GM23338 (cell line): ENCODE results near the gene HTRA1. TPM values are rescaled to one million over a fixed set of nuclear protein-coding genes. Genes with fewer than 3 reads are reported as not detected.

Source experiments
- ATAC-seq: fragments of 200-7000 bp; cut with Tn5 transposase; 3 replicates; pipeline ENCODE4 v1.9.1; 2020
- DNase-seq: peaks from one replicate; pipeline ENCODE4 v3.0.0-alpha.2; 2015; ENCODE audit warnings: low spot score
- H2AFZ ChIP-seq: fragments of 200-600 bp; sonication (generic); 2 replicates; pipeline ENCODE4 v1.8.0; 2016; ENCODE audit warnings: antibody characterized with exemption, mild to moderate bottlenecking, moderate library complexity
- H3F3A ChIP-seq: fragments of 200-600 bp; sonication (generic); replicated peaks from 2 replicates; pipeline ENCODE4 v1.8.0; 2017; ENCODE audit warnings: antibody characterized with exemption, mixed run types, low read depth
- H3K27ac ChIP-seq: fragments of 200-600 bp; sonication (generic); 2 replicates; pipeline ENCODE4 v1.6.1; 2016; ENCODE audit warnings: low read depth
- H3K27me3 ChIP-seq: fragments of 200-600 bp; sonication (generic); 2 replicates; pipeline ENCODE4 v1.8.0; 2016; ENCODE audit warnings: mild to moderate bottlenecking, mixed run types, moderate library complexity; ENCODE audit not compliant: insufficient read depth
- H3K36me3 ChIP-seq: fragments of 200-600 bp; sonication (generic); 2 replicates; pipeline ENCODE4 v1.8.0; 2016; ENCODE audit warnings: mild to moderate bottlenecking; ENCODE audit not compliant: insufficient read depth
- H3K4me1 ChIP-seq: fragments of 200-600 bp; sonication (generic); 2 replicates; pipeline ENCODE4 v1.8.0; 2016; ENCODE audit warnings: mild to moderate bottlenecking, moderate library complexity; ENCODE audit not compliant: insufficient read depth
- H3K4me2 ChIP-seq: fragments of 200-600 bp; sonication (generic); 2 replicates; pipeline ENCODE4 v1.7.1; 2017; ENCODE audit warnings: mixed run types
- H3K4me3 ChIP-seq: fragments of 200-600 bp; sonication (generic); 2 replicates; pipeline ENCODE4 v1.6.1; 2016; ENCODE audit warnings: mixed run types
- H3K79me2 ChIP-seq: fragments of 200-600 bp; sonication (generic); replicated peaks from 2 replicates; pipeline ENCODE4 v1.8.0; 2017; ENCODE audit warnings: mild to moderate bottlenecking; ENCODE audit not compliant: insufficient read depth
- H3K9me2 ChIP-seq: fragments of 200-600 bp; sonication (generic); 2 replicates; pipeline ENCODE4 v1.8.0; 2017; ENCODE audit not compliant: insufficient read depth
- H4K20me1 ChIP-seq: fragments of 200-600 bp; sonication (generic); replicated peaks from 2 replicates; pipeline ENCODE4 v1.8.0; 2017; ENCODE audit warnings: mild to moderate bottlenecking; ENCODE audit not compliant: insufficient read depth
- H3K27ac Mint-ChIP-seq: 2 replicates; pipeline ENCODE4 v1.8.0; 2020; ENCODE audit warnings: inconsistent platforms, mild to moderate bottlenecking, moderate library complexity, mixed read lengths
- H3K27me3 Mint-ChIP-seq: 3 replicates; pipeline ENCODE4 v1.8.0; 2022; ENCODE audit warnings: low read depth, mild to moderate bottlenecking, moderate library complexity, mixed read lengths, inconsistent platforms; ENCODE audit not compliant: insufficient read depth, poor library complexity
- H3K36me3 Mint-ChIP-seq: 3 replicates; pipeline ENCODE4 v1.8.0; 2021; ENCODE audit warnings: low read depth, mild to moderate bottlenecking, inconsistent platforms, moderate library complexity, mixed read lengths
- H3K4me1 Mint-ChIP-seq: 3 replicates; pipeline ENCODE4 v1.8.0; 2020; ENCODE audit warnings: mild to moderate bottlenecking, inconsistent platforms, mixed read lengths
- H3K4me3 Mint-ChIP-seq: 3 replicates; pipeline ENCODE4 v1.8.0; 2021; ENCODE audit warnings: moderate library complexity, mild to moderate bottlenecking, inconsistent platforms, mixed read lengths
- H3K9me3 Mint-ChIP-seq: 3 replicates; pipeline ENCODE4 v1.8.0; 2020; ENCODE audit warnings: moderate library complexity, mild to moderate bottlenecking, inconsistent platforms, mixed read lengths
- CTCF ChIP-seq, 2 experiments: fragments of 200-600 bp in 1 of 2; sonication (generic) in 1 of 2; conservative IDR thresholded peaks; 2 replicates each; pipeline versions ENCODE4 v1.5.1 to v1.6.1; 2016 to 2017; ENCODE audit warnings: antibody characterized with exemption in 2 of 2, low read depth in 2 of 2, mild to moderate bottlenecking in 2 of 2, moderate library complexity in 1 of 2
- ETS1 ChIP-seq: IDR thresholded peaks from 2 replicates; pipeline ENCODE4 v1.6.1; 2016; ENCODE audit warnings: antibody characterized with exemption
- EZH2 ChIP-seq: fragments of 200-600 bp; sonication (generic); IDR thresholded peaks from one replicate; pipeline ENCODE4 v1.8.0; 2017; ENCODE audit warnings: antibody characterized with exemption, mild to moderate bottlenecking, low read depth; ENCODE audit not compliant: unreplicated experiment
- EZH2phosphoT487 ChIP-seq: fragments of 200-600 bp; sonication (generic); IDR thresholded peaks from one replicate; pipeline ENCODE4 v1.8.1; 2018; ENCODE audit warnings: antibody characterized with exemption; ENCODE audit not compliant: unreplicated experiment
- JUNB ChIP-seq: IDR thresholded peaks from one replicate; pipeline ENCODE4 v1.6.1; 2016; ENCODE audit warnings: antibody characterized with exemption; ENCODE audit not compliant: unreplicated experiment
- NANOG ChIP-seq: IDR thresholded peaks from 2 replicates; pipeline ENCODE4 v1.6.1; 2016; ENCODE audit warnings: antibody characterized with exemption, borderline replicate concordance
- POLR2AphosphoS5 ChIP-seq: IDR thresholded peaks from 2 replicates; pipeline ENCODE4 v1.6.1; 2016; ENCODE audit warnings: antibody characterized with exemption, low read depth
- REST ChIP-seq: IDR thresholded peaks from one replicate; pipeline ENCODE4 v1.6.1; 2018; ENCODE audit warnings: antibody characterized with exemption; ENCODE audit not compliant: unreplicated experiment
- STAT1 ChIP-seq: IDR thresholded peaks from one replicate; pipeline ENCODE4 v1.6.1; 2016; ENCODE audit warnings: antibody characterized with exemption; ENCODE audit not compliant: unreplicated experiment
- ZNF114 ChIP-seq: fragments of 250-450 bp; sonication (Bioruptor Pico); IDR thresholded peaks from 2 replicates; pipeline ENCODE4 v1.5.0; 2020; ENCODE audit warnings: mild to moderate bottlenecking, moderate library complexity
- ZNF331 ChIP-seq: fragments of 250-450 bp; sonication (Bioruptor Pico); IDR thresholded peaks from 2 replicates; pipeline ENCODE4 v1.5.0; 2020; ENCODE audit warnings: low read depth, mild to moderate bottlenecking, moderate library complexity
- ZNF462 ChIP-seq: fragments of 250-450 bp; sonication (Bioruptor Pico); IDR thresholded peaks from 2 replicates; pipeline ENCODE4 v1.5.0; 2020; ENCODE audit warnings: mild to moderate bottlenecking, moderate library complexity
- polyA plus RNA-seq: library from polyadenylated mRNA; unstranded; fragments of >200 nt; fragmentation: Nextera tagmentation; extraction: Ambion mirVana; gene quantifications from 2 replicates; pipeline ENCODE4 v1.2.1, GENCODE V29; 2016
- total RNA-seq: library from RNA; depleted of rRNA; stranded (reverse); fragments of >200 nt; shearing (Covaris generic); gene quantifications from 2 replicates; pipeline ENCODE4 v1.2.3, GENCODE V29; 2014

HTRA1 gene
- total and polyA plus RNA-seq, 2 experiments from 2014 or later = 8.1 to 16.1 TPM

GRCh38 chr10:122557516-122557915 is 96.2 kb downstream of the HTRA1 start:
- peaks cover 18% of the 10 kb centered on the region for H3K4me1 Mint-ChIP-seq
- H3K9me3 Mint-ChIP-seq = no peaks in the 10 kb centered on the region
- Histone ChIP-seq H2AFZ (peak overlapping the region; percentile 47; the same call in 1 of the 2 replicates), H3K4me2 (no peak overlapping the region), H3K27ac (no peak overlapping the region), H3K27me3 (no peaks in the 10 kb centered on the region), H4K20me1 (no peaks in the 10 kb centered on the region), H3F3A (no peaks in the 10 kb centered on the region), H3K4me3 (no peak overlapping the region), H3K4me1 (no peaks in the 10 kb centered on the region), H3K36me3 (no peaks in the 10 kb centered on the region), H3K9me2 (0 out of 2 replicates have a peak, but pooled peaks cover 2% of the 10 kb centered on the region), H3K79me2 (no peaks in the 10 kb centered on the region)
- H3K4me3 Mint-ChIP-seq = no peak overlapping the region
- no peaks in the 10 kb centered on the region for H3K36me3 Mint-ChIP-seq
- H3K27me3 Mint-ChIP-seq = peaks cover 7% of the 10 kb centered on the region
- no peak for TF ChIP-seq REST
- no peak for TF ChIP-seq EZH2phosphoT487
- TF ChIP-seq POLR2AphosphoS5 = no peak
- no peak for TF ChIP-seq JUNB
- no peak for TF ChIP-seq ETS1
- no peak for TF ChIP-seq ZNF114
- no peak for TF ChIP-seq STAT1
- no peak for TF ChIP-seq ZNF462
- no peak for TF ChIP-seq NANOG
- TF ChIP-seq EZH2 = no peak
- no peak for TF ChIP-seq ZNF331 (CRISPR knock-in tag)
- no peak for TF ChIP-seq CTCF (conservative IDR thresholded peaks at IDR 0.05; ENCODE audit: low read depth in 2 of 2)
- DNase-seq = peak; percentile 30
- H3K27ac Mint-ChIP-seq = no peak overlapping the region
- ATAC-seq = peak; percentile 94
